GM18507 (cell line): ENCODE results near the gene GAB1.

Experiments
- DNase-seq: peaks from one replicate; pipeline ENCODE4 v3.0.0; 2011; ENCODE audit warnings: low read depth; ENCODE audit not compliant: insufficient read length; ENCODE audit errors: extremely low spot score
- FAIRE-seq: peaks from 2 replicates; lab custom pipeline; 2011; peaks lifted over from hg19 to GRCh38; lab: Jason Lieb, UNC

The GAB1 gene

DNA sequence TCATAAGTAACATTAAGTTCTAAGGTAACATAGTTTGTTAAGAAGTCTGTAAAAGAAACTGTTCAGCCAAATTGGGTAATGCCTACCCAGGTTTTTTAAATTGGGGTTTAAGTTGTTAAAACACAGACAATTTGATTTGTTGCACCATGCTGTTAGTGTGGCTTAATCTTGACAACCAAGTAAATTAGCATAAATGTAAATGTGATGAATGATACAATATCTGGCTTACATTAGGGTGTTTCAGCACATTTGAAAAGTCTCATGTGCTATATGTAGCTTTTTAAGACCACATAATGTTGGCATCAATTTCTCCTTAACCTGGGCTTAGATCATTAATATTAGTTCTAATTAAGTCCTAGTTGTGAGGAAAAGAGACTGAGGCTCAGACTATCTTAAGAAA lies 104.4 kb downstream of the GAB1 start:
- no peak for FAIRE-seq
- DNase-seq, result no peak

DNA sequence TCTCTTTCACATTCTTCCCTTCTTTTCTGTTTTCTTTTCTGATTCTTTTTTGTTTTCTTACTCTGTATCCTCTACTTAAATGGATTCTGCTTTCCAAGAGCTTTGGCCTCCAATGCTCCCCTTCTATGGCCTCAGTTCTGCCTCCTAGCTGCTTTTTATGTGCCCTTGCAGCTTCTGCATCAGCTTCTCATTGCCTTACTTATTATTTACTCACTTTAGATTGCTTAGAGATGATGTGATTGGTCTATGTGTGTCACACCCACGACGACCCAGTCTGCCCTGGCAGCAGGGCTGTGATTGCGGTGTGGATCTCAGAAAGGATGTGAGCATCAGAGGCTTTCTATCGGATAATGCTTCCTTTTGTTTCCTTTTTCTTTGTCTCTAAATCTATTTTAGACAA lies 105.0 kb downstream of the GAB1 start:
- DNase-seq (no peak), FAIRE-seq (no peak)

DNA sequence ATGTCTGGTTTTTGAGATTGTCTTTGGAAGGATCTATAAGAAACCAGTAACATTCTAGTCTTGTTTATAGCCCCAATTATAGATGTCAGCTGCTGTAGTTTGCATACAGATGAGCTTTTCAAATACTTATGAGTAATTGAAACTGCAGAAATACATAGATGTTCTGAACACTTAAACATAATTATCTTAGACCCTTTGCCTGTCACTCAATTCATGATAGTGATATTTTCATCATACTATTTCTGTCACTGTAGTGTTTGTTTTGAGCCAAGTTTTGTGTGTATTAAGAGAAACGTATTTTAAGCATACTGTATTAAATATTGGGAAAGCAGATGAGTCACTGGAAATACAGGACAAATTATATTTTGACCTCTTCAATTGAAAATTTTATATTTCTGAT lies 107.1 kb downstream of the GAB1 start:
- no peak for DNase-seq
- FAIRE-seq, result no peak

- FAIRE-seq, result no peak
- no peak for DNase-seq
Measured at GRCh38 chr4:143451186-143451585, 114.5 kb downstream of the GAB1 start.

DNA sequence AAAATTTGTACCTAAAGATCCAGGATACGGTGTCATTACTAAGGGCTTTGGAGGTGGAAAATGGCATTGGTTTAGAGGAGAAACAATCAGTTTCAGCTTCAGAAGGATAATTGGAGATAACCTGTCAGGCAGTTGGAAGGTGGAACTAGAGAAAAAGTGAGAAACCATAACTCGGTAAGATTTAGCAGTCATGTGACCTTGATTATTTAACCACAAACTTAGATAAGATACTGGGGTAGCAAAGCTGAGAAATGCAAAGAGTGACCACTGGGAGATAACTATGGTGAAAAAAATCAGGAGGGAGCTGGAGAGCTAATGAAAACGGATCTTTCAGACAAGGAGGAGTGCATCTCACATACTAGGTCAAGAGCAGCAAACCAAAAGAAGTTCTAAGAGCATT lies 118.5 kb downstream of the GAB1 start:
- DNase-seq (no peak), FAIRE-seq (no peak)

GRCh38 chr4:143458966-143459365 lies 122.3 kb downstream of the GAB1 start:
- FAIRE-seq (no peak), DNase-seq (no peak)

DNA sequence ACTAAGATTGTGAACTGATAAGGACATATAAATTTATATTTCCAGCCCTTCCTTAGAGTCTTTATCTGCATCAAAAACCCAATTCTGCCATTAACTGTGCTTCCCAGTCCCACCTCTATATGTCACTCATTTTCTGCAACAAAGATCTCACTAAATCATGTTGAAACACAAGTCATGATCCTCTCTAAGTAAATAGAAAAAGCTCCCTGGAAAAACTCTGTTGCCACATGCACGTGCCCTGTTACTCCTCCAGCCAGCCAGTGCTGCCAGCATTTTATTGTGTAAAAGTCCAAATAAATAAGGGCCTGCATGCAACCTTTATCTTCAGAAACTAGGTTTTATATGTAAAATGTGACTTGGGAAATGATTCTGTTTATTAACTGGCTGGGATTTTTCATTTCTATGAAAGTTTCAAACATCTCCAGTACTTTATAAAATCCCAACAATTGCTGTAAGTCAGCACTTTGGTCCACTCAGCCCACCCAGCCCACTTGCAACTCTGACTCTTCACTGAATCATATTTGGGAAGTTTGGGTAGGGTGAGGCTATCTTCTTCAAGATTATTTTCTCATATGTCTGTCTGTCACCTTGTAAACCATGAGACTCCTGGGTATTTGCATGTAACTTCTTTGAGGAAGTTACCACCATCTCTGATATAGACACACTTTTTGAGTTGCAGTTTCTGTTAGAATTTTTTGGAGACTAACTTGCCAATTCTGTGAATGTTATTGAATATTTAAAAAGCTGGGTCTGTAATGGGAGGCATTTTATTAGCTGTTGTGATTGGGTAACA lies 136.9 kb downstream of the GAB1 start:
- FAIRE-seq (peak; percentile 72), DNase-seq (peak; percentile 2)

- FAIRE-seq, result no peak
- no peak for DNase-seq
Measured at GRCh38 chr4:143477487-143477886, 140.8 kb downstream of the GAB1 start.

- FAIRE-seq (no peak), DNase-seq (no peak)
Measured at GRCh38 chr4:143481361-143481760, 144.7 kb downstream of the GAB1 start.

DNA sequence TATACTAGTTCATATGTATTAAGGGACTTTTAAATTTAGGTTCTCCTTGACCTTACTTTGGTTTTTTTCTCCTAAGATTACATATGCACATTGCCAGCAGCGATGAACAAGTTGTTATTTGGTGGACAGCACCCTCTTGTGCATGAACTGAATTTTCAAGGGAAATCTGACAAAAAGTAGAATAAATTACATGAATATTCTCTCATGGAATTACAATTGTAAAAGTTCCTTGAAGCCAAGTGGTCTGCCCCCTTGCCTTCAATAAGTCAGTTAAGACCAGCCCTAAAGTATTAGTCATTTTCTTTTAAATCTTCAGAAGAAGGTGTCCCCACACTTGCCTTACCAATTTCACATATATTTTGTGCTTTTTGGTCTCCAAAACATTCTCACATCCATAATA lies 146.2 kb downstream of the GAB1 start:
- FAIRE-seq, result peak; percentile 71
- peak; percentile 15 for DNase-seq

DNA sequence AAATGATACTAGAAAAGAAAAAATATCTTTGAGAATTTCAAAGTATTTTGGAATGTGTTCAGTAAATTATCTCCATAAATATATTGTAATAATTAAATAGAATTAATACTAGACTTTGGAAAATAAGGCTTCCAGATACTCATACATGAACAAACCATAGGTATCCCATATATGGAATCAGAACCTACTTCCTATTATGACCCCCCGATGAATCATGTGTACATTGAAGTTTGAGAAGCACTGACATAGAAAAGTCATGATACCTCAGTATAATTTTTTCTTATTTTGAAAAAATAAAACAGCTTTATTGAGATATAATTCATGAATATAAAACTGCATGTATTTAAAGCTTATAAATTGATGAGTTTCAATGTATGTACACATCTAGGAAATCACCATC lies 149.6 kb downstream of the GAB1 start:
- FAIRE-seq, result no peak
- no peak for DNase-seq

- no peak for DNase-seq
- no peak for FAIRE-seq
Measured at GRCh38 chr4:143488687-143489086, 152.0 kb downstream of the GAB1 start.

- DNase-seq, result no peak
Measured at GRCh38 chr4:143489106-143489505, 152.4 kb downstream of the GAB1 start.

GRCh38 chr4:143498021-143498420 lies 161.3 kb downstream of the GAB1 start:
- DNase-seq (no peak), FAIRE-seq (no peak)

More at GRCh38 chr4:143489106-143489505, 152.4 kb downstream of the GAB1 start:
- no peak for FAIRE-seq

- FAIRE-seq (no peak), DNase-seq (no peak)
Measured at GRCh38 chr4:143502231-143502630, 165.6 kb downstream of the GAB1 start.

- no peak for DNase-seq
- FAIRE-seq, result no peak
Measured at GRCh38 chr4:143506031-143506430, 169.4 kb downstream of the GAB1 start.

DNA sequence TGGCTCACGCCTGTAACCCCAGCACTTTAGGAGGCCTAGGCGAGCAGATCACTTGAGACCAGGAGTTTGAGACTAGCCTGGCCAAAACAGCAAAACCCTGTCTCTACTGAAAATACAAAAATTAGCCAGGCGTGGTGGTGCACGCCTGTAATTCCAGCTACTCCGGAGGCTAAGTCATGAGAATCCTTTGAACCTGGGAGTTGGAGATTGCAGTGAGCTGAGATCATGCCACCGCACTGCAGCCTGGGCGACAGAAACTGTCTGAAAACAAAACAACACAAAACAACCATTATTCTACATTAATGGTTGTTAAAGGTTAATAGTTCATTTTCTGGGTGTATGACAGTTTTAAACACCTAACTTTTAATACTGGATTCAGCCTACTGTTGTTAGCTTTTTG lies 175.2 kb downstream of the GAB1 start:
- no peak for DNase-seq
- FAIRE-seq, result no peak

DNA sequence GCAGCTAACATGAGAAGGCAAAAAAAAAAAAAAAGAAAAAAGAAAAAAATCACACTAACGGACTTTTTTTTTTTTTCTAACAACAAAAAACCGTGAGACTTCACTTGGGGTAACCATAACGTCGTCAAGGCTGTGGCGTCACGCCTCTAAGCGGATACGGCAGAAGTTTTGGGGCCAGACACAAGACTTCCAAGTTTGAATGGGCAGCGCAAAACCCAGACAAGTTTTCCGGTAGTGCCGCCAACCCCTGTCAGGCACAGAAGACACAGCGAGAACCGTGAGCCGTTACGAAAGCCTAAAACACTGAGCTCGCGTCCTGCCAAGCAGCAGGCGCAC lies 176.3 kb downstream of the GAB1 start:
- FAIRE-seq, result no peak
- no peak for DNase-seq

- DNase-seq (peak; percentile 95), FAIRE-seq (peak; percentile 100)
Measured at GRCh38 chr4:143513314-143514168, 176.9 kb downstream of the GAB1 start, which contains the start of gene SMARCA5. SMARCA5 (plus strand) TSS chr4:143513702; CDS start chr4:143513925, 223 bp downstream.

DNA sequence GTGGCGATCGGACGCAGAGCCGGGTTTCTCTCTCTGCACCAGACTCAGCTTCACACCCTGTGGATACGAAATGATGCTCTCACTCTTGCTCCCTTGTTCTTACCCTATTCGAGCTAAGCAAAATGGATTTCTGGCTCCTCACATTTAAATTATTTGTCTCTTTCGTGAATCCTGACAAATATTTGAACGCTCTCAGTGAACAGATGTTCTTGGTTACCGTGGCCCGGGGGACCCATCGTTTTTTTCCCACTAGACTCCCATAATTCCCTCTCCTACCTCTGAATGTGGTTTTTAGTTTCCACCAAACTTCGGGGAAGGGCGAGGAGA lies 177.5 kb downstream of the GAB1 start:
- FAIRE-seq, result peak; percentile 47
- DNase-seq, result no peak

- DNase-seq (no peak), FAIRE-seq (peak; percentile 69)
Measured at GRCh38 chr4:143514497-143514896, 177.8 kb downstream of the GAB1 start.
